ENCODE measurements around the gene NUP210. TPM values are rescaled to one million over a fixed set of nuclear protein-coding genes. Genes with fewer than 3 reads are reported as not detected.

NUP210 gene
- total RNA-seq, 4 donors from 2014 or later = 1.7 to 3.6 (median 2.7) TPM

GRCh38 chr3:13459605-13460340 lies 39.7 kb upstream of the NUP210 start:
- Histone ChIP-seq H3K4me1 (peaks cover 25 to 28% of the 10 kb centered on the region in 2 donors), H3K27me3 (no peaks in the 10 kb centered on the region), H3K36me3 (no peaks in the 10 kb centered on the region), H3K27ac (no peak overlapping the region), H3K9me3 (no peaks in the 10 kb centered on the region), H3K4me3 (no peak overlapping the region)
- DNase-seq = no peak
- no peak for ATAC-seq
- in situ Hi-C loops (cut with MboI; ENCODE audit: low sequenced_read_pairs in 4 of 4) = loop anchor here in 3 of 4 donors (10.0 to 25.0 kb wide), 3 partner anchors 365 to 375 kb away; no protein-coding TSS in a partner anchor
- TF ChIP-seq CTCF (IDR thresholded peaks at IDR 0.05 in 4 of 5, conservative IDR thresholded peaks at IDR 0.05 in 1 of 5) (no peak), POLR2A (IDR thresholded peaks at IDR 0.05) (no peak)
- intact Hi-C loops (cut with DNase I; ENCODE audit: low total_unique reads) = loop anchor here (5.0 kb wide), 1 partner anchor 127 kb away; no protein-coding TSS in a partner anchor

GRCh38 chr3:13457593-13457992 lies 37.5 kb upstream of the NUP210 start:
- intact Hi-C loops (cut with DNase I; ENCODE audit: low total_unique reads) (no loop called here), in situ Hi-C loops (cut with MboI; ENCODE audit: low sequenced_read_pairs in 4 of 4) (loop anchor here in 3 of 4 donors (10.0 to 25.0 kb wide), 3 partner anchors 363 to 373 kb away; no protein-coding TSS in a partner anchor)
- no peak overlapping the region for H3K27ac ChIP-seq
- peaks cover 13 to 16% of the 10 kb centered on the region in 2 donors for H3K4me1 ChIP-seq
- H3K4me3 ChIP-seq = no peak overlapping the region
- ATAC-seq = no peak
- no peak for TF ChIP-seq CTCF (IDR thresholded peaks at IDR 0.05 in 4 of 5, conservative IDR thresholded peaks at IDR 0.05 in 1 of 5)
- TF ChIP-seq POLR2A (IDR thresholded peaks at IDR 0.05) = no peak
- no peaks in the 10 kb centered on the region for H3K9me3 ChIP-seq
- H3K27me3 ChIP-seq = no peaks in the 10 kb centered on the region
- DNase-seq = no peak
- no peaks in the 10 kb centered on the region for H3K36me3 ChIP-seq

GRCh38 chr3:13455644-13456043 lies 35.5 kb upstream of the NUP210 start:
- ATAC-seq (no peak), DNase-seq (no peak)
- Histone ChIP-seq H3K27me3 (no peaks in the 10 kb centered on the region), H3K36me3 (no peaks in the 10 kb centered on the region), H3K27ac (no peak overlapping the region), H3K4me1 (peaks cover 9 to 12% of the 10 kb centered on the region in 2 donors), H3K9me3 (no peaks in the 10 kb centered on the region), H3K4me3 (no peak overlapping the region)
- TF ChIP-seq CTCF (IDR thresholded peaks at IDR 0.05 in 4 of 5, conservative IDR thresholded peaks at IDR 0.05 in 1 of 5) (no peak), POLR2A (IDR thresholded peaks at IDR 0.05) (no peak)
- intact Hi-C loops (cut with DNase I; ENCODE audit: low total_unique reads) (no loop called here), in situ Hi-C loops (cut with MboI; ENCODE audit: low sequenced_read_pairs in 4 of 4) (loop anchor here in 3 of 4 donors (10.0 to 25.0 kb wide), 3 partner anchors 361 to 371 kb away; no protein-coding TSS in a partner anchor)

GRCh38 chr3:13452490-13453335 lies 32.6 kb upstream of the NUP210 start:
- H3K27ac ChIP-seq = peak overlapping the region; percentile 77 to 92 (median 85)
- peak; percentile 37 for ATAC-seq
- in situ Hi-C loops (cut with MboI; ENCODE audit: low sequenced_read_pairs in 4 of 4) = loop anchor here (5.0 to 25.0 kb wide), 4 partner anchors 358 to 368 kb away; no protein-coding TSS in a partner anchor

More at GRCh38 chr3:13452490-13453335, 32.6 kb upstream of the NUP210 start:
- Histone ChIP-seq H3K36me3 (no peaks in the 10 kb centered on the region), H3K4me3 (peak overlapping the region; percentile 56 to 71 (median 65)), H3K4me1 (peaks cover 9 to 12% of the 10 kb centered on the region in 2 donors), H3K27me3 (no peaks in the 10 kb centered on the region), H3K9me3 (no peaks in the 10 kb centered on the region)
- DNase-seq = no peak
- TF ChIP-seq POLR2A (IDR thresholded peaks at IDR 0.05) = no peak
- TF ChIP-seq CTCF (IDR thresholded peaks at IDR 0.05 in 4 of 5, conservative IDR thresholded peaks at IDR 0.05 in 1 of 5) = peak; percentile 26 to 61 (median 40)
- intact Hi-C loops (cut with DNase I; ENCODE audit: low total_unique reads) = loop anchor here (1.0 kb wide), 3 partner anchors 33 to 360 kb away; no protein-coding TSS in a partner anchor
